H1 (cell line): Measurements from ENCODE around the gene FAHD1. TPM values are rescaled to one million over a fixed set of nuclear protein-coding genes. Genes with fewer than 3 reads are reported as not detected.

Source experiments
- CTCF ChIA-PET: fragments of 300-600 bp; sonication (Branson Sonifier 250); formaldehyde crosslinking; loops from one replicate; lab custom pipeline; 2021; ENCODE audit not compliant: partially characterized antibody; lab: Charles Lee
- POLR2A ChIA-PET: fragments of 300-600 bp; sonication (Branson Sonifier 250); formaldehyde crosslinking; loops from one replicate; lab custom pipeline; 2021; ENCODE audit warnings: inconsistent platforms; ENCODE audit not compliant: partially characterized antibody; lab: Charles Lee
- DNase-seq, 2 experiments: peaks; one replicate each; pipeline versions ENCODE4 v3.0.0 to v3.0.0-alpha.2; 2010 to 2022; ENCODE audit warnings: low spot score in 2 of 2, low read depth in 1 of 2, mixed read lengths in 1 of 2
- FAIRE-seq: peaks from 2 replicates; lab custom pipeline; 2011; peaks lifted over from hg19 to GRCh38; lab: Jason Lieb, UNC
- H2AFZ ChIP-seq: 2 replicates; pipeline ENCODE4 v1.8.1; 2012; ENCODE audit warnings: low read length, inconsistent platforms
- H2AK5ac ChIP-seq: 2 replicates; pipeline ENCODE4 v1.6.1; 2013; ENCODE audit warnings: low read depth, low read length
- H2BK120ac ChIP-seq: replicated peaks from 2 replicates; pipeline ENCODE3; 2013; ENCODE audit warnings: low read depth, low read length, inconsistent platforms
- H2BK12ac ChIP-seq: 2 replicates; pipeline ENCODE4 v1.6.1; 2013; ENCODE audit warnings: low read depth, low read length
- H2BK15ac ChIP-seq: 2 replicates; pipeline ENCODE4 v1.6.1; 2013; ENCODE audit warnings: low read length
- H2BK20ac ChIP-seq: 2 replicates; pipeline ENCODE4 v1.6.1; 2013; ENCODE audit warnings: low read length
- H2BK5ac ChIP-seq: 2 replicates; pipeline ENCODE4 v1.6.1; 2013; ENCODE audit warnings: low read depth, low read length
- H3K14ac ChIP-seq: 2 replicates; pipeline ENCODE4 v1.6.1; 2013; ENCODE audit warnings: inconsistent platforms; ENCODE audit not compliant: insufficient read length
- H3K18ac ChIP-seq: 2 replicates; pipeline ENCODE4 v1.6.1; 2013; ENCODE audit warnings: low read length; ENCODE audit errors: extremely low read depth
- H3K23ac ChIP-seq: 2 replicates; pipeline ENCODE4 v1.6.1; 2013; ENCODE audit warnings: inconsistent platforms; ENCODE audit not compliant: insufficient read length
- H3K23me2 ChIP-seq: 2 replicates; pipeline ENCODE4 v1.6.1; 2013; ENCODE audit warnings: low read depth, low read length
- H3K27ac ChIP-seq: 2 replicates; pipeline ENCODE4 v1.6.1; 2011; ENCODE audit warnings: low read depth, low read length, inconsistent platforms
- H3K27me3 ChIP-seq, 4 experiments: replicated peaks in 1 of 4; 1 replicate in 1 of 4; 2 replicates in 3 of 4; pipeline versions ENCODE4 v1.6.1 to v1.8.1; 2011 to 2013; ENCODE audit warnings: low read length in 3 of 4, mild to moderate bottlenecking in 3 of 4, inconsistent platforms in 2 of 4, mixed read lengths in 2 of 4, moderate library complexity in 1 of 4; ENCODE audit not compliant: control insufficient read depth in 3 of 4, insufficient read depth in 3 of 4; ENCODE audit errors: extremely low read depth in 1 of 4
- H3K36me3 ChIP-seq, 4 experiments: 2 replicates each; pipeline versions ENCODE4 v1.6.1 to v1.8.1; 2011 to 2013; ENCODE audit warnings: mild to moderate bottlenecking in 4 of 4, low read length in 3 of 4, moderate library complexity in 2 of 4, control low read depth in 1 of 4, inconsistent platforms in 1 of 4; ENCODE audit not compliant: insufficient read depth in 4 of 4, control insufficient read depth in 2 of 4
- H3K4ac ChIP-seq: replicated peaks from 2 replicates; pipeline ENCODE3; 2013; ENCODE audit warnings: low read length, low read depth, mixed read lengths, inconsistent platforms; ENCODE audit not compliant: insufficient read length
- H3K4me1 ChIP-seq, 4 experiments: replicated peaks in 1 of 4; 1 replicate in 1 of 4; 2 replicates in 3 of 4; pipeline versions ENCODE4 v1.6.1 to v1.8.1; 2011 to 2013; ENCODE audit warnings: low read length in 3 of 4, inconsistent platforms in 2 of 4, mixed read lengths in 1 of 4; ENCODE audit not compliant: insufficient read depth in 4 of 4, control insufficient read depth in 3 of 4
- H3K4me2 ChIP-seq, 2 experiments: 2 replicates each; pipeline versions ENCODE4 v1.6.1 to v1.8.1; 2011 to 2013; ENCODE audit warnings: low read depth in 2 of 2, low read length in 2 of 2, control low read depth in 1 of 2, inconsistent platforms in 1 of 2, mild to moderate bottlenecking in 1 of 2; ENCODE audit not compliant: insufficient read depth in 1 of 2
- H3K4me3 ChIP-seq, 4 experiments: fragments of 200-600, 300-600 bp in 1 of 4; sonication (generic), shearing (Covaris generic), sonication (Bioruptor Twin) in 1 of 4; 2 replicates each; pipeline versions ENCODE4 v1.5.1 to v1.8.1; 2011 to 2016; ENCODE audit warnings: low read length in 4 of 4, low read depth in 3 of 4, control low read depth in 2 of 4, inconsistent platforms in 2 of 4, mild to moderate bottlenecking in 2 of 4, mixed read lengths in 1 of 4, moderate library complexity in 1 of 4; ENCODE audit not compliant: insufficient read depth in 2 of 4; ENCODE audit errors: extremely low read depth in 1 of 4
- H3K56ac ChIP-seq: replicated peaks from 2 replicates; pipeline ENCODE3; 2013; ENCODE audit warnings: low read depth, mild to moderate bottlenecking, mixed read lengths, low read length, inconsistent platforms; ENCODE audit not compliant: insufficient read length
- H3K79me1 ChIP-seq: 2 replicates; pipeline ENCODE4 v1.6.1; 2013; ENCODE audit warnings: low read depth, low read length, control low read depth
- H3K79me2 ChIP-seq, 2 experiments: 2 replicates each; pipeline versions ENCODE4 v1.6.1 to v1.8.1; 2012 to 2013; ENCODE audit warnings: low read length in 2 of 2, mild to moderate bottlenecking in 2 of 2, inconsistent platforms in 1 of 2; ENCODE audit not compliant: insufficient read depth in 2 of 2, control insufficient read depth in 1 of 2
- H3K9ac ChIP-seq, 4 experiments: replicated peaks in 1 of 4; 1 replicate in 1 of 4; 2 replicates in 3 of 4; pipeline versions ENCODE4 v1.6.1 to v1.8.1; 2011 to 2013; ENCODE audit warnings: low read depth in 3 of 4, low read length in 3 of 4, control low read depth in 2 of 4, mild to moderate bottlenecking in 2 of 4, moderate library complexity in 2 of 4, inconsistent platforms in 1 of 4; ENCODE audit errors: extremely low read depth in 1 of 4
- H3K9me3 ChIP-seq, 2 experiments: 2 replicates each; pipeline versions ENCODE4 v1.6.1 to v1.8.1; 2012 to 2013; ENCODE audit warnings: mild to moderate bottlenecking in 2 of 2, moderate library complexity in 2 of 2, control low read depth in 1 of 2, inconsistent platforms in 1 of 2, low read depth in 1 of 2, low read length in 1 of 2, mixed read lengths in 1 of 2; ENCODE audit not compliant: insufficient read depth in 2 of 2
- H4K20me1 ChIP-seq, 2 experiments: replicated peaks in 1 of 2; 2 replicates each; pipeline versions ENCODE3 to v1.8.1; 2011 to 2013; ENCODE audit warnings: inconsistent platforms in 2 of 2, low read length in 2 of 2, mild to moderate bottlenecking in 1 of 2; ENCODE audit not compliant: insufficient read depth in 2 of 2, control insufficient read depth in 1 of 2
- H4K5ac ChIP-seq: 2 replicates; pipeline ENCODE4 v1.6.1; 2013; ENCODE audit warnings: low read length, low read depth, mixed read lengths, inconsistent platforms; ENCODE audit not compliant: insufficient read length
- H4K8ac ChIP-seq: 2 replicates; pipeline ENCODE4 v1.8.0; 2013; ENCODE audit warnings: mild to moderate bottlenecking, moderate library complexity, low read length, inconsistent platforms; ENCODE audit not compliant: insufficient read depth; ENCODE audit errors: extremely low read depth
- H4K91ac ChIP-seq: replicated peaks from 2 replicates; pipeline ENCODE3; 2013; ENCODE audit warnings: low read length, mixed read lengths, inconsistent platforms; ENCODE audit not compliant: insufficient read length
- CHD2 ChIP-seq: IDR thresholded peaks from 2 replicates; pipeline ENCODE4 v1.6.1; 2012; ENCODE audit warnings: low read length, improper control_type of control experiment
- NANOG ChIP-seq: IDR thresholded peaks from 2 replicates; pipeline ENCODE4 v1.6.1; 2011; ENCODE audit warnings: low read length, low read depth, mild to moderate bottlenecking, inconsistent platforms; ENCODE audit not compliant: insufficient read depth, poor library complexity, severe bottlenecking
- POLR2AphosphoS5 ChIP-seq: IDR thresholded peaks from 2 replicates; pipeline ENCODE4 v1.6.1; 2011; ENCODE audit warnings: low read depth, low read length
- RAD21 ChIP-seq, 2 experiments: IDR thresholded peaks in 1 of 2; conservative IDR thresholded peaks in 1 of 2; 2 replicates each; pipeline ENCODE4 v1.6.1; 2011; ENCODE audit warnings: low read depth in 2 of 2, low read length in 2 of 2, improper control_type of control experiment in 1 of 2, inconsistent platforms in 1 of 2, mild to moderate bottlenecking in 1 of 2, moderate library complexity in 1 of 2
- SAP30 ChIP-seq: fragments of 300-600 bp; sonication (generic); IDR thresholded peaks from 2 replicates; pipeline ENCODE4 v1.7.1; 2012; ENCODE audit warnings: low read length, moderate library complexity, mild to moderate bottlenecking, inconsistent platforms; ENCODE audit not compliant: insufficient read depth, insufficient replicate concordance
- WGBS, 2 experiments: shearing (Covaris generic) in 1 of 2; methylation state at CpG; one replicate each; pipeline versions ENCODE4 v1.1.6 to v1.1.7; 2013 to 2015; ENCODE audit warnings: low lambda C conversion rate in 2 of 2, mixed read lengths in 2 of 2, inconsistent platforms in 1 of 2, low coverage in 1 of 2, missing lambda C conversion rate in 1 of 2; ENCODE audit not compliant: insufficient replicate concordance in 2 of 2, insufficient coverage in 1 of 2, insufficient read length in 1 of 2; ENCODE audit errors: extremely low coverage in 1 of 2, missing lambda C conversion rate in 1 of 2; 5-methylcytosine and 5-hydroxymethylcytosine counted together
- long read RNA-seq, 2 experiments: library from RNA in 1 of 2; library from capped mRNA in 1 of 2; stranded (forward); transcript quantifications; one replicate each; pipeline ENCODE4 v2.0.0, GENCODE V29; 2021; ENCODE audit warnings: inconsistent platforms in 1 of 2
- polyA minus RNA-seq, 3 experiments: library from RNA; depleted of rRNA, polyadenylated mRNA; stranded (reverse); fragments of >200 nt; gene quantifications; 1 replicate in 2 of 3; 2 replicates in 1 of 3; pipeline ENCODE4 v1.2.3, GENCODE V29; 2011
- polyA plus RNA-seq, 7 experiments: library from polyadenylated mRNA; depleted of rRNA in 3 of 7; stranded (reverse) in 5 of 7; unstranded in 2 of 7; fragments of >200 nt in 5 of 7; fragments of 200-250 nt in 2 of 7; gene quantifications; 1 replicate in 5 of 7; 2 replicates in 1 of 7; 4 replicates in 1 of 7; pipeline versions ENCODE4 v1.2.1 to v1.2.3, GENCODE V29; 2011 to 2013; ENCODE audit warnings: missing spikeins in 2 of 7, mixed read lengths in 2 of 7
- total RNA-seq: library from RNA; stranded (reverse); fragmentation: NEBNext Ultra II Directional; extraction: Animal tissue kit (Norgen Biotek cat#: 25700); gene quantifications from 2 replicates; pipeline ENCODE4 v1.2.1, GENCODE V29; 2021

FAHD1 gene
- 20.4 and 20.5 TPM in 2 replicates for total RNA-seq
- polyA plus RNA-seq (2011; rRNA removed) = 31.9 and 47.2 TPM in 2 replicates
- polyA plus RNA-seq (2011; cell fraction: cytosol; rRNA removed) = 40.7 TPM
- polyA plus RNA-seq (2011; cell fraction: nucleus; rRNA removed) = 27.8 TPM
- polyA plus RNA-seq (2012, experiment 1 of 2) = 23.1 to 32.1 TPM (median 29.3 TPM) in 4 replicates
- polyA plus RNA-seq (2012, experiment 2 of 2) = 11.2 TPM
- polyA plus RNA-seq (2013, experiment 1 of 2) = 16.8 TPM
- polyA plus RNA-seq (2013, experiment 2 of 2) = 15.8 TPM
- polyA minus RNA-seq (2011; rRNA and poly(A)+ RNA removed) = 16.8 and 21.2 TPM in 2 replicates
- 25.1 TPM for polyA minus RNA-seq (2011; cell fraction: cytosol; rRNA and poly(A)+ RNA removed)
- polyA minus RNA-seq (2011; cell fraction: nucleus; rRNA and poly(A)+ RNA removed) = 32.4 TPM
- long read RNA-seq, experiment 1, transcript FAHD1-203 (1 exons, 1,974 nt) = major isoform, 21 of 21 reads
- long read RNA-seq, experiment 1, partial matches to known transcripts = 0 of 21 reads
- long read RNA-seq, experiment 1, other reads (novel, unspliced or antisense) = 0 of 21 reads
- long read RNA-seq, experiment 2, transcript FAHD1-203 (1 exons, 1,974 nt) = major isoform, 29 of 29 reads
- long read RNA-seq, experiment 2, partial matches to known transcripts = 0 of 29 reads
- long read RNA-seq, experiment 2, other reads (novel, unspliced or antisense) = 0 of 29 reads

GRCh38 chr16:1826691-1827573, at the start of gene FAHD1, which contains the start of gene HAGH:
Gene FAHD1 (plus strand): TSS chr16:1827206. CDS start chr16:1827239, 33 bp downstream.
Gene HAGH (minus strand): TSS chr16:1826825. CDS start chr16:1826787, 38 bp downstream.
- Histone ChIP-seq H3K27me3 (peaks cover 0 to 5% (median 0%) of the 10 kb centered on the region in 4 experiments; a peak in 4 of 7 replicates), H4K20me1 (peaks cover 2 to 12% of the 10 kb centered on the region in 2 experiments), H2AK5ac (peak within 1 kb of the TSS; percentile 59; the same call in 1 of the 2 replicates), H3K79me2 (peaks cover 0 to 20% of the 10 kb centered on the region in 2 experiments; a peak in 2 of 4 replicates), H2BK12ac (peak within 1 kb of the TSS; percentile 72; the same call in 1 of the 2 replicates), H2BK120ac (no peak within 1 kb of the TSS), H3K27ac (peak within 1 kb of the TSS; percentile 58; the same call in 1 of the 2 replicates), H3K9me3 (no peaks in the 10 kb centered on the region), H3K4me1 (peaks cover 0 to 10% (median 3%) of the 10 kb centered on the region in 4 experiments; a peak in 5 of 7 replicates), H3K79me1 (peaks cover 10% of the 10 kb centered on the region), H3K9ac (peak within 1 kb of the TSS; percentile 67 to 88 (median 87)), H3K4me3 (peak within 1 kb of the TSS; percentile 83 to 95 (median 90)), H4K5ac (peak within 1 kb of the TSS; percentile 81), H3K4me2 (peak within 1 kb of the TSS; percentile 70 to 98), H3K36me3 (no peaks in the 10 kb centered on the region; a peak in 1 of 8 replicates), H3K56ac (peak within 1 kb of the TSS; percentile 87), H2BK20ac (no peak within 1 kb of the TSS), H2BK5ac (peak within 1 kb of the TSS; percentile 41; the same call in 1 of the 2 replicates), H3K4ac (peak within 1 kb of the TSS; percentile 98), H3K23ac (no peak within 1 kb of the TSS), H4K91ac (peak within 1 kb of the TSS; percentile 99), H3K18ac (peak within 1 kb of the TSS; percentile 96), H2AFZ (peak within 1 kb of the TSS; percentile 95), H2BK15ac (peak within 1 kb of the TSS; percentile 98; the same call in 1 of the 2 replicates), H4K8ac (peak within 1 kb of the TSS; percentile 97), H3K23me2 (peaks cover 3% of the 10 kb centered on the region; the same call in 1 of the 2 replicates), H3K14ac (no peak within 1 kb of the TSS)
- CTCF ChIA-PET = interaction anchor here (1.1 kb wide), 1 partner anchor 42 kb away, joined by 3 read pairs; no protein-coding TSS in a partner anchor
- POLR2A ChIA-PET = interaction anchor here (0.6 to 2.5 kb wide), 21 partner anchors 11 to 151 kb away, joined by 3 to 13 read pairs (median 4); partner anchors contain the start of genes EME2, JPT2, MRPS34 and MSRB1
- FAIRE-seq (no peak), DNase-seq (peak; percentile 83 to 95)
- WGBS, 2 experiments = 2% methylated on average over 87 of the region's 104 CpGs; no CpG with 5 or more reads in 1 of the 2 experiments
- TF ChIP-seq POLR2AphosphoS5 = peak; percentile 94
- TF ChIP-seq SAP30 = peak; percentile 71
- peak; percentile 45 for TF ChIP-seq CHD2
- peak; percentile 51 for TF ChIP-seq NANOG
- TF ChIP-seq RAD21 (IDR thresholded peaks at IDR 0.05 in 1 of 2, conservative IDR thresholded peaks at IDR 0.05 in 1 of 2; ENCODE audit: low read depth in 2 of 2, low read length in 2 of 2) = no peak
